ENCODE results near the gene CNBP. TPM values are rescaled to one million over a fixed set of nuclear protein-coding genes. Genes with fewer than 3 reads are reported as not detected.
A peak's percentile ranks its signal among the peaks of the same experiment; 100 is the strongest.

CNBP gene
- total RNA-seq, 1 donor from 2014 or later, result 227 TPM

DNA sequence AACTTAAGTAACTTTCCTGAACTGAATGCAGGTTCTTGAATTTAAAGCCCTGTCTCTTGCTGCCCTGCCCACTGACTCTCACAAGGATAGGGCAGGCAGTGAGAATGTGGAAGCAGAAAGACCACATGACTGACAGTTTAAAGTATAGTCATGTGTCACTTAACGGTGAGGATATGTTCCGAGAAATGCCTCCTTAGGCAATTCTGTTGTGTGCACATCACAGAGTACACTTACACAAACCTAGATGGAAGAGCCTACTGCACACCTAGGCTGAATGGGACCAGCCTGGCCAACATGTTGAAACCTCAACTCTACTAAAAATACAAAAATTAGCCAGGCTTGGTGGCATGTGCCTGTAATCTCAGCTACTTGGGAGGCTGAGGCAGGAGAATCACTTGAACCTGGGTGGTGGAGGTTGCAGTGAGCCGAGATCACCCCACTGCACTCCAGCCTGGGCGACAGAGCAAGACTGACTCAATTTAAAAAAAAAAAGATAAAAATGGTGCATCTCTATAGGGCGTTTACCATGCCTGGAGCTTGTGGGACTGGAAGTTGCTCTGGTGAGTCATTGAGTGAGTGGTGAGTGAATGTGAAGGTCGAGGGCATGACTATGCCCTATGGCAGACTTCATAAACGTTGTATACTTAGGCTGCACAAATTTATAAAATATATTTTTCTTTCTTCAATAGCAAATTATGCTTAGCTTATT, 46.8 kb upstream of the CNBP start:
- Mint-ChIP-seq H3K9me3 (ENCODE audit: unreplicated experiment) (no peaks in the 10 kb centered on the region), H3K27ac (ENCODE audit: unreplicated experiment) (no peak overlapping the region), H3K27me3 (ENCODE audit: low read depth, unreplicated experiment) (no peaks in the 10 kb centered on the region), H3K36me3 (ENCODE audit: low read depth, unreplicated experiment) (no peaks in the 10 kb centered on the region), H3K4me3 (ENCODE audit: unreplicated experiment) (no peak overlapping the region), H3K4me1 (ENCODE audit: low read depth, unreplicated experiment) (peaks cover 21% of the 10 kb centered on the region)
- Histone ChIP-seq H4K20me1 (ENCODE audit: insufficient read depth, low read length) (no peaks in the 10 kb centered on the region), H3K9ac (ENCODE audit: low read length) (no peak overlapping the region), H2AFZ (ENCODE audit: low read depth, low read length) (peak overlapping the region; percentile 8), H3K4me1 (ENCODE audit: insufficient read depth, low read length) (peaks cover 29% of the 10 kb centered on the region), H3K4me2 (ENCODE audit: low read length) (peak overlapping the region; percentile 40), H3K4me3 (ENCODE audit: insufficient read depth, low read depth, low read length) (no peak overlapping the region), H3K9me3 (ENCODE audit: insufficient read depth, low read depth, low read length) (no peaks in the 10 kb centered on the region), H3K79me2 (ENCODE audit: insufficient read depth, low read length) (no peaks in the 10 kb centered on the region), H3K27ac (ENCODE audit: low read depth, low read length) (no peak overlapping the region), H3K27me3 (ENCODE audit: insufficient read depth, low read length) (no peaks in the 10 kb centered on the region), H3K36me3 (ENCODE audit: insufficient read depth, low read length) (no peaks in the 10 kb centered on the region)
- TF ChIP-seq EZH2 (IDR thresholded peaks at IDR 0.05; ENCODE audit: insufficient read depth, low read length), result no peak
- TF ChIP-seq, protein P1, sequence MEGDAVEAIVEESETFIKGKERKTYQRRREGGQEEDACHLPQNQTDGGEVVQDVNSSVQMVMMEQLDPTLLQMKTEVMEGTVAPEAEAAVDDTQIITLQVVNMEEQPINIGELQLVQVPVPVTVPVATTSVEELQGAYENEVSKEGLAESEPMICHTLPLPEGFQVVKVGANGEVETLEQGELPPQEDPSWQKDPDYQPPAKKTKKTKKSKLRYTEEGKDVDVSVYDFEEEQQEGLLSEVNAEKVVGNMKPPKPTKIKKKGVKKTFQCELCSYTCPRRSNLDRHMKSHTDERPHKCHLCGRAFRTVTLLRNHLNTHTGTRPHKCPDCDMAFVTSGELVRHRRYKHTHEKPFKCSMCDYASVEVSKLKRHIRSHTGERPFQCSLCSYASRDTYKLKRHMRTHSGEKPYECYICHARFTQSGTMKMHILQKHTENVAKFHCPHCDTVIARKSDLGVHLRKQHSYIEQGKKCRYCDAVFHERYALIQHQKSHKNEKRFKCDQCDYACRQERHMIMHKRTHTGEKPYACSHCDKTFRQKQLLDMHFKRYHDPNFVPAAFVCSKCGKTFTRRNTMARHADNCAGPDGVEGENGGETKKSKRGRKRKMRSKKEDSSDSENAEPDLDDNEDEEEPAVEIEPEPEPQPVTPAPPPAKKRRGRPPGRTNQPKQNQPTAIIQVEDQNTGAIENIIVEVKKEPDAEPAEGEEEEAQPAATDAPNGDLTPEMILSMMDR (IDR thresholded peaks at IDR 0.05; ENCODE audit: insufficient read depth, low read depth, low read length), result no peak
- DNase-seq (ENCODE audit: low read depth), result peak; percentile 81
- FAIRE-seq, result no peak

DNA sequence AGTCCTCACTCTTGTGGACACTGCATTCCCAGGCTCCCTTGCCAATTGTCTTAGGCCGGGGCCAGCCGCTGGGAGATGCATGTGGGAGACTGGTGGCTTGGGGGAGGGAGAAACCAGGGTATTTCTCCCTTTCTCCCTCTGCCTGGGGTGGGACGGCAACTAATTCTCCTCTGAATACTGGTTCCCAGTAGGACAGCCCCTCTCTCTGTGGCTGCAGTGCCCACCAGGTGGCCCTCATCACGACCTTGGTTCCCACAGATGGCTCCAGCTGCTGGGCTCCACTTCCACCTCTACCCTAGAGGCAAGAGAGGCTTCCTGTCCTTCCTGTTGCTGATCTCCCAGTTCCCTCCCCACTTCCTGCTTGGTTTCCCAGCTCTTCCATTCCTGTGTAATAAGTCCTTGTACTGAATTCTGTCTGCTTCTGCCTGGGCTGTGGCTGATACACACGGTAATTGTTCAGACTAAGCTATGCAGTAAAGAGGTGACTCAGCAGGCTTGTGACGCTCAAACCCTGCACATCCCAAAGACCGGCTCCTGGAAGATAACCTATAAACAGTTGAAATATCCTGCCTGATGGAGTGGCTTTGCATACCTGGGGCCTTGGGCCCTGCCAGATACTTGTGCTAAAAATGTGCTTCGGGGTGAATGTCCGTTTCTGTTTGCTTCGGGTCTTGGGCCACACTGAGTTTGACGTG, 45.3 kb upstream of the CNBP start:
- no peak overlapping the region for H3K4me3 Mint-ChIP-seq (ENCODE audit: unreplicated experiment)
- H3K79me2 ChIP-seq (ENCODE audit: insufficient read depth, low read length), result no peaks in the 10 kb centered on the region
- H3K4me2 ChIP-seq (ENCODE audit: low read length), result peak overlapping the region; percentile 50
- no peaks in the 10 kb centered on the region for H4K20me1 ChIP-seq (ENCODE audit: insufficient read depth, low read length)
- no peaks in the 10 kb centered on the region for H3K9me3 Mint-ChIP-seq (ENCODE audit: unreplicated experiment)
- DNase-seq (ENCODE audit: low read depth) (peak; percentile 84), FAIRE-seq (peak; percentile 17)
- no peaks in the 10 kb centered on the region for H3K9me3 ChIP-seq (ENCODE audit: insufficient read depth, low read depth, low read length)
- TF ChIP-seq EZH2 (IDR thresholded peaks at IDR 0.05; ENCODE audit: insufficient read depth, low read length), result no peak
- TF ChIP-seq, protein P1 (IDR thresholded peaks at IDR 0.05; ENCODE audit: insufficient read depth, low read depth, low read length), result no peak
- H2AFZ ChIP-seq (ENCODE audit: low read depth, low read length), result peak overlapping the region; percentile 76
- no peaks in the 10 kb centered on the region for H3K27me3 Mint-ChIP-seq (ENCODE audit: low read depth, unreplicated experiment)
- H3K36me3 Mint-ChIP-seq (ENCODE audit: low read depth, unreplicated experiment), result no peaks in the 10 kb centered on the region
- H3K4me1 ChIP-seq (ENCODE audit: insufficient read depth, low read length), result peaks cover 37% of the 10 kb centered on the region
- peak overlapping the region; percentile 59 for H3K27ac ChIP-seq (ENCODE audit: low read depth, low read length)
- peak overlapping the region; percentile 87 for H3K27ac Mint-ChIP-seq (ENCODE audit: unreplicated experiment)
- H3K4me1 Mint-ChIP-seq (ENCODE audit: low read depth, unreplicated experiment), result peaks cover 21% of the 10 kb centered on the region
- H3K36me3 ChIP-seq (ENCODE audit: insufficient read depth, low read length), result no peaks in the 10 kb centered on the region
- peak overlapping the region; percentile 20 for H3K9ac ChIP-seq (ENCODE audit: low read length)
- H3K4me3 ChIP-seq (ENCODE audit: insufficient read depth, low read depth, low read length), result no peak overlapping the region
- no peaks in the 10 kb centered on the region for H3K27me3 ChIP-seq (ENCODE audit: insufficient read depth, low read length)
